GM12872 (cell line): ENCODE measurements around the gene SORCS3.

Experiments used
- CTCF ChIP-seq: IDR thresholded peaks from 3 replicates; pipeline ENCODE4 v1.5.1; 2011; ENCODE audit warnings: low read depth, mild to moderate bottlenecking, low read length, moderate library complexity; ENCODE audit not compliant: insufficient read depth

The SORCS3 gene

GRCh38 chr10:105085980-105086379 is 444.9 kb downstream of the SORCS3 start:
- TF ChIP-seq CTCF = no peak

GRCh38 chr10:105094048-105094447 is 453.0 kb downstream of the SORCS3 start:
- no peak for TF ChIP-seq CTCF

- no peak for TF ChIP-seq CTCF
Observed at GRCh38 chr10:105096316-105096715, 455.2 kb downstream of the SORCS3 start.

GRCh38 chr10:105102977-105103376 is 461.9 kb downstream of the SORCS3 start:
- TF ChIP-seq CTCF = no peak

GRCh38 chr10:105104297-105104696 is 463.2 kb downstream of the SORCS3 start:
- no peak for TF ChIP-seq CTCF

- TF ChIP-seq CTCF = no peak
Observed at GRCh38 chr10:105109164-105109563, 468.1 kb downstream of the SORCS3 start.

GRCh38 chr10:105112862-105113261 is 471.8 kb downstream of the SORCS3 start:
- no peak for TF ChIP-seq CTCF

GRCh38 chr10:105113666-105114065 is 472.6 kb downstream of the SORCS3 start:
- TF ChIP-seq CTCF = no peak
